ENCODE data around the gene NMNAT2.
A peak's percentile ranks its signal among the peaks of the same experiment; 100 is the strongest.

The NMNAT2 gene

GRCh38 chr1:183356534-183357182 lies 61.5 kb downstream of the NMNAT2 start:
- no peak for TF ChIP-seq CTCF (conservative IDR thresholded peaks at IDR 0.05; ENCODE audit: low read length)
- DNase-seq (ENCODE audit: low read depth): no peak
- H3K4me3 ChIP-seq (ENCODE audit: low read length): no peak overlapping the region

- no peak for DNase-seq (ENCODE audit: low read depth)
- H3K4me3 ChIP-seq (ENCODE audit: low read length): no peak overlapping the region
- TF ChIP-seq CTCF (conservative IDR thresholded peaks at IDR 0.05; ENCODE audit: low read length): no peak
Measured at GRCh38 chr1:183355797-183356196, 62.4 kb downstream of the NMNAT2 start.

GRCh38 chr1:183355181-183355580 lies 63.0 kb downstream of the NMNAT2 start:
- H3K4me3 ChIP-seq (ENCODE audit: low read length): no peak overlapping the region
- DNase-seq (ENCODE audit: low read depth): no peak
- TF ChIP-seq CTCF (conservative IDR thresholded peaks at IDR 0.05; ENCODE audit: low read length): no peak

- no peak overlapping the region for H3K4me3 ChIP-seq (ENCODE audit: low read length)
- DNase-seq (ENCODE audit: low read depth): no peak
- no peak for TF ChIP-seq CTCF (conservative IDR thresholded peaks at IDR 0.05; ENCODE audit: low read length)
Measured at GRCh38 chr1:183353597-183353996, 64.6 kb downstream of the NMNAT2 start.

GRCh38 chr1:183349201-183349711 lies 68.9 kb downstream of the NMNAT2 start:
- no peak overlapping the region for H3K4me3 ChIP-seq (ENCODE audit: low read length)
- DNase-seq (ENCODE audit: low read depth): peak; percentile 53
- no peak for TF ChIP-seq CTCF (conservative IDR thresholded peaks at IDR 0.05; ENCODE audit: low read length)

GRCh38 chr1:183346276-183346732 lies 71.9 kb downstream of the NMNAT2 start:
- no peak for DNase-seq (ENCODE audit: low read depth)
- no peak for TF ChIP-seq CTCF (conservative IDR thresholded peaks at IDR 0.05; ENCODE audit: low read length)
- no peak overlapping the region for H3K4me3 ChIP-seq (ENCODE audit: low read length)

GRCh38 chr1:183339556-183340167 lies 78.5 kb downstream of the NMNAT2 start:
- TF ChIP-seq CTCF (conservative IDR thresholded peaks at IDR 0.05; ENCODE audit: low read length): no peak
- H3K4me3 ChIP-seq (ENCODE audit: low read length): no peak overlapping the region
- DNase-seq (ENCODE audit: low read depth): no peak

All from AG10803 (cell line).